ENCODE measurements around the gene ROBO4. TPM values are rescaled to one million over a fixed set of nuclear protein-coding genes. Genes with fewer than 3 reads are reported as not detected.

Gene ROBO4
- total RNA-seq, 4 donors from 2014 or later: 4.5 to 11.9 (median 8.6) TPM

DNA sequence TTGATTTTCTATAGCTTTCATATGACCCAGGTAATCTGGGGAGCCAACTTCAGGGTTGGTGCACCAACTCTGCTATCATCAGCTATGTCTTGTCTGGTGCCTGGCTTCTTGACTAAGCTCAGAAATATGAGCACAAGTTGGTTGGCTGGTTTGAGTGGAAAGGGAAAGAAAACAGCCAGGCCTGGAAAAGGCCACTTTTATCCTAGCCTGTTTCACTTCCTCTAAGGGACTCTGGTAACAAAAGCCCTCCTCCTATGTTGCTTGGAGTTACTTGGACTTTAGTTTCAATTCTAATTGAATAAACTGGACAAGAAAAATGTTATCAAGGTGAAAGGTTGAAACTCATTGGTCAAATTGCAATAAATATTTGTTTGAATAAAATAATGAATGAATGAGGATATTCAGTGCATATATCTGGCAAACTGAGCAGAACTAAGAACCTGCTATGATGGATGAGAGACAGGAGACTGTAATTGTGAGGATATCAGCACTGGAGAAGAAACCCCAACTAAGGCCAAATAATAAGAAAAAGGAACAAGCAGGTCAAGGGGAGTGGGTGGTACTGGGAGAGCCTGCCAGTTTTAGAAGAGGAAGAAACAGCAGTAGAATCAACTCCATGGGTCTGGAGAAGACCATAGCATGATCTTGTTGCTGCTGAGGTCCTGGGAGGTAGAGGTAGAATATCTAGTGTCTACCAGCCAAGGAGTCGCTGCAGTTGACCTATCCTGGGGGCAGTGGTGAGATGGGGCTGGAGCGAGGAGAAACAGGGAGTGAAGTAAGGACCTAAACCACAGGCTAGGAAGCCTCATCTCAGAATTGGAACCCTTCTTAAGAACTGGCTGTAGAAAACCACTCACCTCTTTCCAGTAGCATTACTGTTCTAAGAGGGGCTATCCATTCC, 8.2 kb downstream of the ROBO4 start:
- Histone ChIP-seq H3K36me3 (no peaks in the 10 kb centered on the region), H3K27me3 (peaks cover 0 to 20% (median 0%) of the 10 kb centered on the region in 4 donors), H3K9me3 (no peaks in the 10 kb centered on the region), H3K27ac (no peak overlapping the region), H3K4me1 (peaks cover 0 to 44% (median 6%) of the 10 kb centered on the region in 3 donors), H3K4me3 (no peak overlapping the region)
- DNase-seq: no peak
- WGBS, 2 donors: 85 to 89% methylated on average over 2 of the region's 2 CpGs
- intact Hi-C loops (cut with DNase I): no loop called here
- TF ChIP-seq POLR2A (IDR thresholded peaks at IDR 0.05): no peak
- TF ChIP-seq, protein P1, sequence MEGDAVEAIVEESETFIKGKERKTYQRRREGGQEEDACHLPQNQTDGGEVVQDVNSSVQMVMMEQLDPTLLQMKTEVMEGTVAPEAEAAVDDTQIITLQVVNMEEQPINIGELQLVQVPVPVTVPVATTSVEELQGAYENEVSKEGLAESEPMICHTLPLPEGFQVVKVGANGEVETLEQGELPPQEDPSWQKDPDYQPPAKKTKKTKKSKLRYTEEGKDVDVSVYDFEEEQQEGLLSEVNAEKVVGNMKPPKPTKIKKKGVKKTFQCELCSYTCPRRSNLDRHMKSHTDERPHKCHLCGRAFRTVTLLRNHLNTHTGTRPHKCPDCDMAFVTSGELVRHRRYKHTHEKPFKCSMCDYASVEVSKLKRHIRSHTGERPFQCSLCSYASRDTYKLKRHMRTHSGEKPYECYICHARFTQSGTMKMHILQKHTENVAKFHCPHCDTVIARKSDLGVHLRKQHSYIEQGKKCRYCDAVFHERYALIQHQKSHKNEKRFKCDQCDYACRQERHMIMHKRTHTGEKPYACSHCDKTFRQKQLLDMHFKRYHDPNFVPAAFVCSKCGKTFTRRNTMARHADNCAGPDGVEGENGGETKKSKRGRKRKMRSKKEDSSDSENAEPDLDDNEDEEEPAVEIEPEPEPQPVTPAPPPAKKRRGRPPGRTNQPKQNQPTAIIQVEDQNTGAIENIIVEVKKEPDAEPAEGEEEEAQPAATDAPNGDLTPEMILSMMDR (IDR thresholded peaks at IDR 0.05): no peak

DNA sequence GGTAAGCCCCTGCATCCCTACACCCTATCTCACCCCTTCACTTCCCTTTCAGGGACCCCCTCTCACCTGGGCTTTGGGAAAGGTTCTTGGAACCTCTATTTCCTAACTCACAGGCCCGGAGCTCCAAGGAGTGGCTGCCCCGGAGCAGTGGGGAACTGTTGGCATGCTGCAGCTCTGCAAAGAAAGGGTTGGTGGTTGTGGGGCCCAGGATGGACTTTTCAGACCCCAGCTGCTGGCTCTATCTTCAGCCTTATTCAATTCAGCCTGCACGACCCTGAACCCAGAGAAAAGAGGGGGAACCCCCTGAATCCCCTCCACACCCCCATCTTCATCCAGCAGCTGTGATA, 10.0 kb downstream of the ROBO4 start:
- H3K4me3 ChIP-seq: no peak overlapping the region
- WGBS, 2 donors: 25 to 40% methylated on average over 1 of the region's 3 CpGs
- H3K36me3 ChIP-seq: no peaks in the 10 kb centered on the region
- TF ChIP-seq POLR2A (IDR thresholded peaks at IDR 0.05): no peak
- TF ChIP-seq, protein P1 (IDR thresholded peaks at IDR 0.05): no peak
- no peak for DNase-seq
- intact Hi-C loops (cut with DNase I): no loop called here
- peaks cover 0 to 38% (median 6%) of the 10 kb centered on the region in 3 donors for H3K4me1 ChIP-seq
- no peak overlapping the region for H3K27ac ChIP-seq
- peaks cover 0 to 20% (median 0%) of the 10 kb centered on the region in 4 donors for H3K27me3 ChIP-seq
- H3K9me3 ChIP-seq: no peaks in the 10 kb centered on the region

DNA sequence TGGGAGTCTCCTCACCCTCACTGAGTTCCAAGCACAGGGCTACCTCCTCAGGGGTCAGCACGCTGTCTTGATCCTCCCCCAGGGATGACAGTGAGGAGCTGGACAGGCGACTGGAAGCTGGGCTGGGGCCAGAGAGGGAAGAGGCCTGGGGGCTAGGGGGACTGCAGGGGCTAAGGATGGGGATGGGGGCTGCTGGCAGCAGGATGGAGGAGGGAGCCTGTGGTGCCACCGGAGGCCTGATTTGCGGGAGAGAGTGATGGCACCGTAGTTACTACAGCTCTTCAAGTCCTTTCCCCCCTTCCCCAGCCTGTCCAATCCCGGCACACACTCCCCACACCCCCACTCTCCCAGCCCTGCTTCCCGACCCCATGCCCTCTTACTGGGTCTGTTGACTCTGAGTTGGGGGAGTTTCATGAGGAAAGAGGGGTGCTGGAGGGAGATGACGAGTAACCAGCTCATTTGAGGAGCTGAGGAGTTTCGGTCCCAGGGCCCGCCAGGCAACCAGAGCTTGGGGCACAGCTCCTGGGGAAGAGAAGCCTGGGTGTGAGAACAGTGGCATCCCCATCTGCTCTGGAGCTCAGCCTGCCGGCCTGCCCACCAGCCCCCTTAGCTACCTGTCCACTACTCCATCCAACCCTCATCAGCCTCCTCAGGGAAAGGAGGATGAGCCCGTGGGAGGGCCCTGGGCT, 10.5 kb downstream of the ROBO4 start:
- Histone ChIP-seq H3K27ac (no peak overlapping the region), H3K4me3 (no peak overlapping the region), H3K36me3 (no peaks in the 10 kb centered on the region), H3K27me3 (peaks cover 0 to 20% (median 0%) of the 10 kb centered on the region in 4 donors), H3K4me1 (peaks cover 0 to 35% (median 6%) of the 10 kb centered on the region in 3 donors), H3K9me3 (no peaks in the 10 kb centered on the region)
- intact Hi-C loops (cut with DNase I): no loop called here
- no peak for TF ChIP-seq POLR2A (IDR thresholded peaks at IDR 0.05)
- TF ChIP-seq, protein P1 (IDR thresholded peaks at IDR 0.05): no peak
- WGBS, 2 donors: 59 to 90% methylated on average over 5 to 10 of the region's 12 CpGs
- DNase-seq: no peak

DNA sequence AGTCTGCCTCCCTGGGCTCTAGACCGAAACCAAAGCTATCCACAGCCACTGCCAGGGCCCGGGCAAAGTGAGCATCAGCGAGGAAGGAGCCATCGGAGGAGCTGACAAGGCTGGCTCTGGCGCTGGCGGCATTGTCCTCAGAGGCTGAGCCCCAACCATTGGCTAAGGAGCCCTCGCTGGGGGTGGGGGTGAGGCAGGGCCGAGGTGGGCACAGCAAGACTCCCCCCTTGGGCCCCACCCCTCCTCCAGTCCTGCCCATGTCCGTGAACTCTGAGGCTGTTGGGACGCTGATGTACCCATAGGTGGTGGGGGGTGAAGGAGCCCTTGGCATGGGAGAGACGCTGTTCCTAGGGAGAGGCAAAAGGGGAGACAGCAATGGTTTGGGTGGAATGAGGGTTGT, 11.2 kb downstream of the ROBO4 start:
- no peaks in the 10 kb centered on the region for H3K36me3 ChIP-seq
- no peak for DNase-seq
- intact Hi-C loops (cut with DNase I): no loop called here
- H3K27ac ChIP-seq: no peak overlapping the region
- peaks cover 0 to 20% (median 0%) of the 10 kb centered on the region in 4 donors for H3K27me3 ChIP-seq
- TF ChIP-seq, protein P1 (IDR thresholded peaks at IDR 0.05): no peak
- WGBS, 2 donors: 78 to 93% methylated on average over 7 to 8 of the region's 11 CpGs
- H3K9me3 ChIP-seq: no peaks in the 10 kb centered on the region
- peaks cover 0 to 28% (median 5%) of the 10 kb centered on the region in 3 donors for H3K4me1 ChIP-seq
- H3K4me3 ChIP-seq: no peak overlapping the region

Data from esophagus squamous epithelium (tissue), 5 donors.